CD14-positive monocyte (primary cell): ENCODE results near the gene LPCAT1. TPM values are rescaled to one million over a fixed set of nuclear protein-coding genes. Genes with fewer than 3 reads are reported as not detected.

Experiments
- DNase-seq, 3 donors: peaks; one replicate each; pipeline ENCODE4 v3.0.0-alpha.2; 2011 to 2022
- H2AFZ ChIP-seq: 2 replicates; pipeline ENCODE4 v1.6.0; 2012; ENCODE audit warnings: mild to moderate bottlenecking, low read depth, low read length, inconsistent platforms; ENCODE audit not compliant: insufficient read depth, poor library complexity, severe bottlenecking
- H3K27ac ChIP-seq, 2 donors: 1 replicate in 1 of 2; 2 replicates in 1 of 2; pipeline ENCODE4 v1.5.1; 2012 to 2013; ENCODE audit warnings: low read length in 2 of 2, control low read depth in 1 of 2, inconsistent platforms in 1 of 2, low read depth in 1 of 2, mild to moderate bottlenecking in 1 of 2
- H3K27me3 ChIP-seq, 2 donors: one replicate each; pipeline versions ENCODE4 v1.6.0 to v1.6.1; 2011 to 2013; ENCODE audit warnings: low read length in 2 of 2; ENCODE audit not compliant: control insufficient read depth in 2 of 2, insufficient read depth in 2 of 2
- H3K36me3 ChIP-seq, 2 donors: replicated peaks in 1 of 2; 1 replicate in 1 of 2; 2 replicates in 1 of 2; pipeline versions ENCODE4 v1.5.1 to v1.6.1; 2012 to 2013; ENCODE audit warnings: low read length in 2 of 2, control low read depth in 1 of 2, inconsistent platforms in 1 of 2, mild to moderate bottlenecking in 1 of 2; ENCODE audit not compliant: insufficient read depth in 2 of 2, control insufficient read depth in 1 of 2
- H3K4me1 ChIP-seq, 2 donors: 1 replicate in 1 of 2; 2 replicates in 1 of 2; pipeline versions ENCODE4 v1.5.1 to v1.6.1; 2012 to 2013; ENCODE audit warnings: low read length in 2 of 2, control low read depth in 1 of 2, inconsistent platforms in 1 of 2, mild to moderate bottlenecking in 1 of 2, moderate library complexity in 1 of 2; ENCODE audit not compliant: insufficient read depth in 2 of 2, control insufficient read depth in 1 of 2
- H3K4me2 ChIP-seq: replicated peaks from 2 replicates; pipeline ENCODE3; 2012; ENCODE audit warnings: low read length, moderate library complexity, mild to moderate bottlenecking; ENCODE audit not compliant: poor library complexity, severe bottlenecking; ENCODE audit errors: extremely low read depth
- H3K4me3 ChIP-seq, 3 experiments: fragments of 200-600 bp in 1 of 3; sonication (generic) in 1 of 3; replicated peaks in 1 of 3; 1 replicate in 2 of 3; 2 replicates in 1 of 3; pipeline ENCODE4 v1.5.1; 2011 to 2013; ENCODE audit warnings: low read length in 3 of 3, mild to moderate bottlenecking in 3 of 3, control low read depth in 2 of 3, low read depth in 2 of 3, inconsistent platforms in 1 of 3, moderate library complexity in 1 of 3
- H3K79me2 ChIP-seq: 2 replicates; pipeline ENCODE4 v1.6.0; 2012; ENCODE audit warnings: mild to moderate bottlenecking, control low read depth, inconsistent platforms, low read length, moderate library complexity; ENCODE audit not compliant: insufficient read depth
- H3K9ac ChIP-seq: 2 replicates; pipeline ENCODE4 v1.6.0; 2017; ENCODE audit warnings: low read length, mild to moderate bottlenecking; ENCODE audit not compliant: insufficient read depth, poor library complexity, severe bottlenecking
- H3K9me3 ChIP-seq, 2 donors: replicated peaks in 1 of 2; 1 replicate in 1 of 2; 2 replicates in 1 of 2; pipeline versions ENCODE4 v1.5.1 to v1.6.1; 2012 to 2013; ENCODE audit warnings: low read length in 2 of 2, control low read depth in 1 of 2; ENCODE audit not compliant: control insufficient read depth in 1 of 2, insufficient read depth in 1 of 2
- H4K20me1 ChIP-seq: 2 replicates; pipeline ENCODE4 v1.6.0; 2012; ENCODE audit warnings: mild to moderate bottlenecking, low read length, control low read depth, moderate library complexity; ENCODE audit not compliant: insufficient read depth
- H3K27ac Mint-ChIP-seq, 7 donors: one replicate each; pipeline ENCODE4 v1.8.0; 2020; ENCODE audit warnings: mild to moderate bottlenecking in 7 of 7, mixed read lengths in 7 of 7, moderate library complexity in 6 of 7, inconsistent platforms in 2 of 7
- H3K27me3 Mint-ChIP-seq, 3 donors: one replicate each; pipeline ENCODE4 v1.8.0; 2021 to 2022; ENCODE audit warnings: low read depth in 3 of 3, mild to moderate bottlenecking in 3 of 3, mixed read lengths in 3 of 3, moderate library complexity in 3 of 3, inconsistent platforms in 1 of 3
- H3K36me3 Mint-ChIP-seq, 2 donors: one replicate each; pipeline ENCODE4 v1.8.0; 2020; ENCODE audit warnings: mixed read lengths in 2 of 2, inconsistent platforms in 1 of 2, mild to moderate bottlenecking in 1 of 2
- H3K4me1 Mint-ChIP-seq: one replicate; pipeline ENCODE4 v1.8.0; 2020; ENCODE audit warnings: mild to moderate bottlenecking, mixed read lengths
- H3K4me3 Mint-ChIP-seq, 2 donors: one replicate each; pipeline ENCODE4 v1.8.0; 2020; ENCODE audit warnings: mild to moderate bottlenecking in 2 of 2, mixed read lengths in 2 of 2, moderate library complexity in 1 of 2
- H3K9me3 Mint-ChIP-seq, 7 donors: one replicate each; pipeline ENCODE4 v1.8.0; 2020 to 2022; ENCODE audit warnings: mixed read lengths in 7 of 7, mild to moderate bottlenecking in 6 of 7, moderate library complexity in 6 of 7, inconsistent platforms in 2 of 7
- CTCF ChIP-seq: fragments of 200-600 bp; IDR thresholded peaks from one replicate; pipeline ENCODE4 v1.8.0; 2022; ENCODE audit warnings: antibody characterized with exemption, mild to moderate bottlenecking
- WGBS: methylation state at CpG from one replicate; pipeline ENCODE4 v1.1.5; 2013; ENCODE audit warnings: missing lambda C conversion rate; ENCODE audit not compliant: insufficient coverage; 5-methylcytosine and 5-hydroxymethylcytosine counted together
- intact Hi-C, 2 donors: fragments of 100-400 bp; cut with micrococcal nuclease; formaldehyde crosslinking; loops; one replicate each; pipeline versions ENCODE4 v1.15.0 to v1.15.1; 2023
- polyA plus RNA-seq, 3 donors: library from polyadenylated mRNA; depleted of rRNA in 1 of 3; unstranded in 2 of 3; stranded (reverse) in 1 of 3; fragments of 300-500 nt in 2 of 3; fragments of >200 nt in 1 of 3; fragmentation: Illumina TruSeq in 2 of 3; gene quantifications; 1 replicate in 2 of 3; 2 replicates in 1 of 3; pipeline ENCODE4 v1.2.3, GENCODE V29; 2012 to 2021

The LPCAT1 gene
- polyA plus RNA-seq, 3 donors, result 34.1 to 53.9 (median 34.8) TPM

- intact Hi-C loops, result no loop called here
- Histone ChIP-seq H3K79me2 (no peaks in the 10 kb centered on the region), H3K4me1 (peaks cover 16 to 29% of the 10 kb centered on the region in 2 donors), H3K9me3 (no peaks in the 10 kb centered on the region), H3K4me3 (no peak overlapping the region), H2AFZ (no peak overlapping the region), H4K20me1 (no peaks in the 10 kb centered on the region), H3K36me3 (no peaks in the 10 kb centered on the region), H3K4me2 (no peak overlapping the region), H3K27me3 (no peaks in the 10 kb centered on the region), H3K27ac (no peak overlapping the region), H3K9ac (no peak overlapping the region)
- Mint-ChIP-seq H3K36me3 (no peaks in the 10 kb centered on the region), H3K27me3 (peaks cover 3 to 13% (median 7%) of the 10 kb centered on the region in 3 donors), H3K4me1 (peaks cover 29% of the 10 kb centered on the region), H3K27ac (no peak overlapping the region), H3K4me3 (no peak overlapping the region), H3K9me3 (peaks cover 0 to 3% (median 0%) of the 10 kb centered on the region in 7 donors)
- TF ChIP-seq CTCF, result no peak
- 96% methylated on average over 4 of the region's 11 CpGs for WGBS
- no peak for DNase-seq
Measured at GRCh38 chr5:1540831-1541701, 17.3 kb upstream of the LPCAT1 start.

- no peaks in the 10 kb centered on the region for H4K20me1 ChIP-seq
- intact Hi-C loops, result no loop called here
- peak overlapping the region in 1 of 7 donors; percentile 12 for H3K27ac Mint-ChIP-seq
Measured at GRCh38 chr5:1540166-1540565, 16.4 kb upstream of the LPCAT1 start.

More at GRCh38 chr5:1540166-1540565, 16.4 kb upstream of the LPCAT1 start:
- Histone ChIP-seq H3K79me2 (no peaks in the 10 kb centered on the region), H3K27me3 (no peaks in the 10 kb centered on the region), H2AFZ (no peak overlapping the region), H3K4me3 (no peak overlapping the region), H3K9me3 (no peaks in the 10 kb centered on the region), H3K36me3 (no peaks in the 10 kb centered on the region), H3K9ac (no peak overlapping the region), H3K27ac (peak overlapping the region in 1 of 2 donors; percentile 48), H3K4me2 (no peak overlapping the region), H3K4me1 (peaks cover 16 to 29% of the 10 kb centered on the region in 2 donors)
- H3K4me3 Mint-ChIP-seq, result no peak overlapping the region
- peaks cover 0 to 5% (median 3%) of the 10 kb centered on the region in 3 donors for H3K27me3 Mint-ChIP-seq
- H3K4me1 Mint-ChIP-seq, result peaks cover 29% of the 10 kb centered on the region
- H3K36me3 Mint-ChIP-seq, result no peaks in the 10 kb centered on the region
- 100% methylated on average over 2 of the region's 3 CpGs for WGBS
- peaks cover 0 to 2% (median 0%) of the 10 kb centered on the region in 7 donors for H3K9me3 Mint-ChIP-seq
- no peak for TF ChIP-seq CTCF
- DNase-seq, result peak in 1 of 3 donors; percentile 27
